ENCODE results near the gene SENP8.

SENP8 gene

GRCh38 chr15:72136170-72137051, 18.2 kb downstream of the SENP8 start:
- DNase-seq (ENCODE audit: low spot score) = no peak
- CTCF ChIA-PET = no interaction called here

GRCh38 chr15:72139667-72140066, 21.5 kb downstream of the SENP8 start:
- DNase-seq (ENCODE audit: low spot score) = no peak
- no peak overlapping the region for H3K27ac ChIP-seq
- no peak for TF ChIP-seq CTCF (conservative IDR thresholded peaks at IDR 0.05; ENCODE audit: low read depth)
- ChIA-PET POLR2A (ENCODE audit: low non-redundant PET) (no interaction called here), CTCF (interaction anchor here (0.5 kb wide), 1 partner anchor 561 kb away, joined by 4 read pairs; no protein-coding TSS in a partner anchor)

More at GRCh38 chr15:72136170-72137051, 18.2 kb downstream of the SENP8 start:
- POLR2A ChIA-PET (ENCODE audit: low non-redundant PET) = no interaction called here
- H3K27ac ChIP-seq = no peak overlapping the region
- no peak for TF ChIP-seq CTCF (conservative IDR thresholded peaks at IDR 0.05; ENCODE audit: low read depth)

GRCh38 chr15:72140088-72140487, 21.9 kb downstream of the SENP8 start:
- ChIA-PET POLR2A (ENCODE audit: low non-redundant PET) (no interaction called here), CTCF (interaction anchor here (0.5 kb wide), 1 partner anchor 562 kb away, joined by 4 read pairs; no protein-coding TSS in a partner anchor)
- no peak overlapping the region for H3K27ac ChIP-seq
- no peak for TF ChIP-seq CTCF (conservative IDR thresholded peaks at IDR 0.05; ENCODE audit: low read depth)
- no peak for DNase-seq (ENCODE audit: low spot score)

- no peak overlapping the region for H3K27ac ChIP-seq
- CTCF ChIA-PET = no interaction called here
- POLR2A ChIA-PET (ENCODE audit: low non-redundant PET) = no interaction called here
- no peak for TF ChIP-seq CTCF (conservative IDR thresholded peaks at IDR 0.05; ENCODE audit: low read depth)
- DNase-seq (ENCODE audit: low spot score) = no peak
These were observed 23.2 kb downstream of the SENP8 start for GRCh38 chr15:72141171-72142084.

GRCh38 chr15:72146221-72146620, 28.0 kb downstream of the SENP8 start:
- POLR2A ChIA-PET (ENCODE audit: low non-redundant PET) = no interaction called here
- no peak overlapping the region for H3K27ac ChIP-seq
- TF ChIP-seq CTCF (conservative IDR thresholded peaks at IDR 0.05; ENCODE audit: low read depth) = no peak
- CTCF ChIA-PET = interaction anchor here (0.7 kb wide), 1 partner anchor 210 kb away, joined by 3 read pairs; no protein-coding TSS in a partner anchor
- DNase-seq (ENCODE audit: low spot score) = no peak

- TF ChIP-seq CTCF (conservative IDR thresholded peaks at IDR 0.05; ENCODE audit: low read depth) = no peak
- CTCF ChIA-PET = no interaction called here
These were observed 28.7 kb downstream of the SENP8 start for GRCh38 chr15:72146934-72147333.

More at GRCh38 chr15:72146934-72147333, 28.7 kb downstream of the SENP8 start:
- DNase-seq (ENCODE audit: low spot score) = no peak
- POLR2A ChIA-PET (ENCODE audit: low non-redundant PET) = no interaction called here
- H3K27ac ChIP-seq = no peak overlapping the region
